GM18507 (cell line): ENCODE measurements around the gene P2RX3.
"Not testable (repeated sequence)": the region's sequence is repeated elsewhere in the genome, so short reads cannot be mapped to it uniquely, and the experiment has no call there.

Experiments
- DNase-seq: peaks from one replicate; pipeline ENCODE4 v3.0.0; 2011; ENCODE audit warnings: low read depth; ENCODE audit not compliant: insufficient read length; ENCODE audit errors: extremely low spot score
- FAIRE-seq: peaks from 2 replicates; lab custom pipeline; 2011; peaks lifted over from hg19 to GRCh38; lab: Jason Lieb, UNC

The P2RX3 gene

DNA sequence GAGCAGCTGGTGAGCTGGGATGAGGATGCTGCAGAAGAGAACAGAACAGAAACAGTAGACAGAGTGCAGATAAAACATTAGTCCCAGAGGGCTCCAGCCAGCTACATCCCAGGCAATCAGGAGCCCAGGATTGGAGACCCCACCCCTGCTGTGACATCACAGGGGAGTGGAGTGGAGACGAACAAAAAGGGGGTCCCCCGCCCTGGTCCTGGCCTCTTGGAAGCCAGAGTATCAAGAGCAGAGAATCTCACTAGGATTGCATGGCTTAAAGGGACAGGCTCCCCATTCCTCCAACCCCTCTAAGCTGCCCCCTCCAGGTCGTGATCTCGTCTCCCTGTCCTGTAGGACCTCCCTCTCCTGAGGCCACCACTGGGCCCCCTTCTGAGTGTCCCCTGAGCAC is at the start of gene P2RX3:
TSS of gene P2RX3 (plus strand) at position 211 of the 400 bp plus-strand sequence. CDS start 199 bp downstream, outside the sequence.
- DNase-seq (no peak), FAIRE-seq (no peak)

DNA sequence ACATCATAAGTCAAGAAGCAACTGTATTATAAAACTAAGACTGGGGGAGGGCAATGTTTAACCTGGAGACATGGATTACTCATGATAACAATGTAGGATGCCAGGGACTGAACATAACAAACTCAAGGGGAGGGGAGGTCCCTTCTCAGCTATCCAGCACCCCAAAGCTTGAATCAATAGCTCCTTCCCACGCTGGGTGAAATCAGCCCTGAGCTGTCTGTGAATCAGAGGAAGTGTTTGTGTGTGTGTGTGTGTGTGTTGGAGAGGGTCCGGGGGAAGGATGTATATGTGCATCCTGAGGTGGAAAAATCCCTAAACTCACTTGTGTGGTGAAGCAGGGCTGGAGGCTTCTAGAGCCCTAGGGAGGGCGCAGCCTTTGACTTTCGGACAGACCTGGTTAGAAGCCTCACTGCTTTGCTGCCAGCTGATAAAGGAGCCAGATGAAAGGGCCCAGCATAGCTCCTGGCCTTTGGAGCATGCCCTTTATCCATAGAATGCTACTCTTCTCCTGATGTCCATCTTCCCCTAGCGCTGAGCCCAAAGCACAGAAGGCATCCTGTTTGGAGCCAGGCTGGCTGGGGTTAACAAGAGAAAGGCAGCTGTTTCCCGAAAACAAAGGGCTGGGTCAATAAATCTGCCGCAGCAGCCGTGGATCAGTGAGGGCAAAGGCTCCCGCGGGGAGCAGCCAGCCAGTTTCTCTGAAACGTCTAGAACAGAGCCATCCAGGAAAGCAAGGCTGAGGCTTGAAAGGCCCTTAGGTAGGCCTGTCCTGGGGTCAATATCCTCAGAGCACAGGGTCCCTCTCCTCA is 49.2 kb upstream of the P2RX3 start:
- DNase-seq (no peak), FAIRE-seq (no peak)

DNA sequence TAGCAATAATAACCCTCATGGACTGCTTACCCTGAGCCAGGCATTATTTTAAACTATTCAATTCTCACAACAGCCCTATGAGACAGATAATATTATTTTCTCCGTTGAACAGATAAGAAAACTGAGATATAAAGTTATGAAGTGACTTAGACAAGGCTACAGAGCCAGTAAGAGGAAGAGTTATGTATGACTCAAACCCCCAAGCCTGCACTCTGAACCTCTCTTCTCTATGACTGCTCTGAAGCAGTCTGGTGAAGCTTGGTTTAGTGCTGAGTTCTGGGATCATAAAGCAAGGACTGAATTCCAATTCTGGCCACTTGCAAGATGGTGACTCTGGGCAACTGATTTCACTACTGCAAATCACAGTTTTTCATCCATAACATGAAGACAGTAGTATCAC is 47.9 kb upstream of the P2RX3 start:
- DNase-seq = no peak
- no peak for FAIRE-seq

DNA sequence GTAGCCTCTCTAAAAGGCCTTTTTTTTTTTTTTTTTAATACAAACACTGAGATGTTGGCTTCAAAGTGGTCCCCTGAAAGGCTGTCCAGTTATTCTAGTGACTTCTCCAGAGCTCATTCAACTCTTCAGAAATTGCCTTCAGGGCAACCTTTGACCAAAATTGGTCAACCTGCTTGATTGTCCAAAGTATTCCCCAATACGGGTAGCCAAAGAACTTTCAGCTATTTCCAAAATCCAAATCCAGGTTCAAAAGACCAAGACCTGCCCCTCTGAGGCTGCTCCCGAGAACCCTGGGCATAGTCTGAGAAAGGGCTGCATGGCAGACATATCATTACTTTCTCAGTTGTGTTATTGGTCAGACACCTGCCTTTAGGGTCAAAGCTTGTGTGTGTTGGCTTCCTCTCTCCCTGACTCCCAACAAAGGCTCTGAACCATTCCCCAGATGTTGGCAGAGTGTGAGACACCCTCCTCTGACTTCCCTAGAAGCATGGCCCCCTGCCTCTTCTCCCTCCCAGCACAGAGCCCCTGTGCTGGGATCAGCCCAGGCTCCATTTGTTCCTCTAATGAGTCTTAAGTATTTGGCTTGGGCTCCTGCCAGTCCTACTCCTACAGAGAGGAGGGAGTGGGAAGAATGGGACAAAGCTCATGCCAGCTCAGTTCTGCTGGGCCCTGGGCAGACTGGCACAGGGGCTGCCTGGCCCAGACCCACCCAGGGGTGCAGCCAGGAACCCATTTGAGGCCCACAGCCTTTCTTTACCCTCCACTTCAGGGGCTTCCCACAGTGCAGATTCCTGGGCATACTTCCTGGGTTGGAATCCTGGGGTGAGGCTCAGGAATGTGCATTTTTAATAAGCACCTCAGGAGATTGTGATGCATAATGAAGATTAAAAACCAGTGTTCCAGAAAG is 43.7 kb upstream of the P2RX3 start:
- DNase-seq (no peak), FAIRE-seq (no peak)

DNA sequence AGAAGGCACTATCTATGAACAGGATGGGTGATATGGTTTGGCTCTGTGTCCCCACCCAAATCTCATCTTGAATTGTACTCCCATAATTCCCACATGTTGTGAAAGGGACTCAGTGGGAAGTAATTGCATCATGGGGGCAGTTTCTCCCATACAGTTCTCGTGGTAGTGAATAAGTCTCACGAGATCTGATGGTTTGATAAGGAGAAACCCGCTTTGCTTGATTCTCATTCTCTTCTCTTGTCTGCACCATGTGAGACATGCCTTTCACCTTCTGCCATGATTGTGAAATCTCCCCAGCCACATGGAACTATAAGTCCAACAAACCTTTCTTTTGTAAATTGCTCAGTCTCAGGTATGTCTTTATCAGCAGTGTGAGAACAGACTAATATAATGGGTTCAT is 41.9 kb upstream of the P2RX3 start:
- DNase-seq, FAIRE-seq: not testable (repeated sequence)

DNA sequence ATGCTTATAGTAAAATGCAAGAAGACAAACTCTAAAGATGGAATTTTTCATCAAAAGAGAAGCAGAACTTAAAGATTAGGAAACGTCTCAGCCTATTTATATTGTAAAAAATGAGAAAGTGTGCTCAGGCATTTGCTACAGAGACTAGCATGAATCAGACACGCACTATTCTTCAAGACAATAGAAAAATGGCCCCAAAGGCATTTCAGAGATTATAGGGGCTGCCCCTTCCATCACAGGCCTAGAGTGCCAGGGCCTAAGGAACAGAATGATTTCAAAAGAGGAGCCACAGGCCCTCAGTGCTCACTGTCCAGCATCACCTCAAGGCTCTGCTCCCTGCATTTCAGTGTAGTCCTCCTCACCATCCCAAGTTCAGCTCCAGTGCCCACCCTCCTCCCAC is 40.9 kb upstream of the P2RX3 start:
- DNase-seq (no peak), FAIRE-seq (no peak)

DNA sequence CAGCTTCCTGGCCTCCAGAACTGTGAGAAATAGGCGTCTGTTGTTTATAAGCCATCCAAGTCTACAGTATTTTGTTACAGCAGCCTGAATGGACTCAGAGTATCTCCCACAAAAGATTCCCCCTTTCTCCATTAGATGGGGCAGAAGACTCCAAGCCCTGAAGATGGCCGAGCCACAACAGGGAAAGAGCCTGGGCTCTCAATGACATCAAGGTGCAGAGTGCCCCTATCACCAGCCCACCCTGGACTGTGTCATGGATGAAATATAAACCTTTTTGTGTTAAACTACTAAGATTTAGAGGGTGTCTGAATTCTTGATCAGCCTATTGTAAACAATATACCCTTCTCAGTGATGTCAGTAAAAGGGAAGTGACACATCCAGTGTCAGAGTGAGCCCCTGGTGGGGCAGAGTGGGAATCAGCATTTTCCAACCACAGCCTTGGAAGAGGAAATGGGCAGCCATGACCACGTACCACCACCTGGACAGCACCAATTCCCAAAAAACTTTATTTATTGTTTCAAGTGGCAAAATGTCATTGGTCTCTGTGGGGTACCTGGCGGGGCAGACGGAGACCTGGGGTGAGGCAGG is 38.9 kb upstream of the P2RX3 start:
- FAIRE-seq (no peak), DNase-seq (no peak)

DNA sequence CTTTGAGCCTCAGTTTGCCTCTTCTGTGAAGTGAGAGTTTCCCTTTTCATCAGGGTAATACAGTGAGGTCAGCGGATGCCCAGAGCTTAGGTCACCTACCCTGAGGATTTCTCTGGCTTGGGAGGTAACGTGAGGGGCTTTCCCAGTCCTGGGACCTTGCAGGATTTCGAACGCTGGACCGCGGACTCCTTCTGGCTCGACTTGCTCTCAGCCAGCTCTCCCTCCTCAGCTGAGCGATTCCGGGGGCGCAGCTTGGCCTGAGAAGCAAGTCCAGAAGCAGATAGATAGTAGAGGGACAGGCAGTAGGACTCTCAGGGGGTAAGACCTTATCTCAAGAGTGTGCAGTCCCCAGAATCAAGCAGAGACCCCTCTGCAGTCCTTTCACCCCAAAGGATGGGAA is 37.4 kb upstream of the P2RX3 start:
- DNase-seq = no peak
- FAIRE-seq = no peak

DNA sequence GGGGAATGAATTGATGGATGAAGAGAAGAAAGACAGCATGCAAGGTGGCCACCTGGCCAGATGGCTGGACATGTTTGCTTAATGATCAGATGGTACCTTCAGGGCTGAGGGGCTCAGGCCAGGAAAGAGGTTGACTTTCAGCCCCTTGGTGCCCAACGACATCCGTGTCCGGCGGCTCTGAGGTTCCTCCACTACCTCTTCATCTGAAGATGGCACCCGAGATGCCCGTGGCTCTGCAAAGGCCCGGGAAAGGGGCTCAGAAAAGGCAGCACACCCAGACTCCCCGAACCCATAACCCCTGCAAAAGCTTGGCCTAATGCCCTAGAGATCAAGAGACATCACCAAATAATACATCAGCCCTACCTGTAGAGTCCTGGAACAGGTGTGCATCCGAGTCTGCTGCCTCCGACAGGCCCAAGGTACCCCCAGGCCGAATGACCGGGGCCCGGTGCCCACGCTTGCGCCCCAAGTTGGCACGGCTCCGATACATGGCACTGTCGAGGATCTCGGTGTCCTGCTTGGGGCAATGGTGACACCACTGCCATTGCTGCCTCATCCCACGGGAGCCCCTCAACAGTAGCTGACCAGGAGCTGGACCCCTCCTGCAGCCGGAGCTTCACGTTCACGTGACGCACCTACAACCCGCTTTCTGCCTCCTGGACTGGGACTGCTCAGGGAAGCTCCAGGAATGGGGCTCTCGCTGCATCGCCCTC is 36.3 kb upstream of the P2RX3 start:
- FAIRE-seq (no peak), DNase-seq (no peak)

DNA sequence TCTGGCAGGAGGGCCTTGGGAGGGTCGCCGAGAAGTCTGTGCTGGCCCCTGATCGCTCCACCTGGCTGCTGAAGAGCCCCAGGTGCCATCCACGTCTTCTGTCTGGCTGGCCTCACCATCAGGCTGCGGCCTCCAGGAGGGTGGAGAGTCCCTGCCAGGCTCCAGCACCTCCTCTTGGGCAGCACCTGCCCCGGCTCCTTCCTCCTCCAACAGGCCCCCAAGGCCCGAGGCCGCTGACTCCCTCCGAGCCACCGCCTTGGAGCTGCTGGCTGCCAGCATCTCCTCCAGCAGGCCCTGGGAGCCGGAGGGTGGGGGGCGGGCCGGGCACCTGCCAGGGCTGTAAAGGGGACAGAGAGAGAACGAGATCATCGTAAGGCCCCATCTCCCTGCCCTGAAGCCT is 35.7 kb upstream of the P2RX3 start:
- DNase-seq = no peak

DNA sequence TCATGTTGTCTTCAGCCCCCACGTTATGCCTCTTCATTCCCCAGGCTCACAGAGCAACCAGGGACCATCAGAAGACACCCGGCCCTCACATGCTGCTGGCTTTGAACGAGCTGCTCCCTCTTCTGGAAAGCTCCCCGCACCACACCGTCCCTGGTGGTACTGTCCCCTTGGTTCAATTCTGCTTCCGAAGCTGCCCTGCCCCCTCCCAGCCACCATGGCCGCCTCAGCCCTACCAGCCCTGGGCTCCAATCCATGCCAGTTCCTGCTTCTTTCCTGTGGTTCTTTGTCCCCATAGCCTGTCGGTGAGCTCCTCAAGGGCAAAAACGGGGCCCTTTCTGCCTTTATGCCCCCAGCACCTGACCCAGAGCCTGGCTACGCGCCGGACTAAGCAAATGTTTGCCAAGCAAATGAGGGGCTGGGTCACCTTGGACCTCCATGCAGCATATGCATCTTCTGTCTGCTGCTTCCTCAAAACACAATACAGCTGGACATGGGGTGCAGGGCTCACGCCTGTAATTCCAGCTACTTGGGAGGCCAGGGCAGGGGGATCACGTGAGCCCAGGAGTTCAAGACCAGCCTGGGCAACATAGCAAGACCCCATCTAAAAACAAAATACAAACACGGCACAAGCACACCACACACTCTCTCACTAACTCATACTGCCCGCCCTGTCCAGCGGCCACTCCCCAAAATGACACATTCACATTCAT is 34.7 kb upstream of the P2RX3 start:
- no peak for FAIRE-seq
- no peak for DNase-seq

More for the DNA sequence above, 35.7 kb upstream of the P2RX3 start:
- FAIRE-seq = no peak

DNA sequence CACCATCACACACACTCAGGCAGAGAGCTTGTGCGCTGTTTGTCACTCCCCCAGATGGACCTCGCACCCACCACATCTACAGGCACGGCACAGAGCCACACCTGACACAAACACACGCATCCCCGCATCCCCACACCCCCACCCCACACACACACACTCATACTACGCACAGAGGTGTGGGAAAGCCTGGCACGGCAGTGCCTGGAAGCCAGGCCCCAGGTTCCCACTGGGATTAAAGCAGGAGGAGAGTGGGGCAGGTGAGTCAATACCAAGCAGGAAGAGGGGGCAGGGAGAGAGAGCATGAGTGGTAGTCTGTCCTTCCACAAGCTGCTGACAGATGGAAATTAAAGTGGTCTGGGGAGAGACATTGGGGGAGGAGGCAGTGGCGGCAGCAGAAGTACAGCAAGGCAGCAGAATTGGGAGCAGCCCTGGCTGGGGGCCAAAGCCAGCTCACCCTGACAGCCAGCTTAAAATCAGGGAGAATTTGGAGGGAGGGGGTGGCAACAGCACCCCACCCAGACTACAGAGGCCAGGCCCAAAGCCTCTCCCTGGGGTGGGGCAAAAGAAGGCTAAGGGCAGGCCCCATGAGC is 34.1 kb upstream of the P2RX3 start:
- DNase-seq = no peak
- FAIRE-seq = no peak

DNA sequence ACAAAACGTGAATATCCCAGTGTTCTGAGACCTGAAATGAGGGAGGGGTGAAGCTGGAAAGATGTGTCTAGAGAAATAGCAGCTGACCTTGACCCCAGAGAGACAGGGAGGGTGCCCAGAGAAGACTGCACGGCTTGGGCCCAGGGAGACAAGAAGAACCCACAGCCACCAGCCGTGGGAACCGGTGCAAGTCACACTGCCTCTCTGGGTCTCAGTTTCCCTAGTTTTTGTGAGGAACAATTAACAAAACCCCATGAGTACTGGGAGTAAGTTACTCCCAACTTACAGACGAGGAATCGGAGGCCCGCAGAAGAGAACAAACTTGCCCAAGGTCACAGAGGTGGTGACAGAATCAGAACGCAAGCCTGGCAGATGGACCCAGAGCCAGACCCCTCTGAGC is 32.6 kb upstream of the P2RX3 start:
- DNase-seq (no peak), FAIRE-seq (no peak)

DNA sequence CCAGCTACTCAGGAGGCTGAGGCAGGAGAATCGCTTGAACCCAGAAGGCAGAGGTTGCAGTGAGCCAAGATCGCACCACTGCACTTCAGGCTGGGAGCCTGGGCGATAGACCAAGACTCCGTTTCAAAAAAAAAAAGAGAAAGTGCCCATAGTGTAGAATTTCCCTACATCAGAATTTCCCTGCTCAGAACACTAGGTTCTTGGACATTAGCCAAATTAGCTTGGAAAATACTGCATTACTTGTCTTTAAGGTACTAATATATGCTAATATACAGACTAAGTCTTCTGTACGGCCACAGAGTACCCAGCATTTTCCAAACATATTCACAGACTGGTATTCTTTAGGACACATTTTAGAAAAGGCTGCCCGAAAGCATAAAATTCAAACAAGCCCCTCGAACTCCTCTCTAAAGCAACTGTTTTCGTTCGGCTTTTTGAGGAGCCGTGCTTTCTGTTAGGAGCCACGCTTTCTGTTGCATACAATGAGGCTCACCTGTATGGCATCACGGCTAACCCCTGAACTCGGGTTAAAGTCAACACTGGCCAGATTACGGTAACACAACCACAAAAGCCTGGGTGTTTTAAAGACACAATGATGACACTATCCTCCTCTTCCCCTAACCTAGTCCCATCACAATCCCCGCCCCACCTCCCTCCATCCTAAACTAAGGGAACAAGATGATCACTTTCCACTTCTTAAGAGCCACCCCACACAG is 31.8 kb upstream of the P2RX3 start:
- DNase-seq (no peak), FAIRE-seq (no peak)

DNA sequence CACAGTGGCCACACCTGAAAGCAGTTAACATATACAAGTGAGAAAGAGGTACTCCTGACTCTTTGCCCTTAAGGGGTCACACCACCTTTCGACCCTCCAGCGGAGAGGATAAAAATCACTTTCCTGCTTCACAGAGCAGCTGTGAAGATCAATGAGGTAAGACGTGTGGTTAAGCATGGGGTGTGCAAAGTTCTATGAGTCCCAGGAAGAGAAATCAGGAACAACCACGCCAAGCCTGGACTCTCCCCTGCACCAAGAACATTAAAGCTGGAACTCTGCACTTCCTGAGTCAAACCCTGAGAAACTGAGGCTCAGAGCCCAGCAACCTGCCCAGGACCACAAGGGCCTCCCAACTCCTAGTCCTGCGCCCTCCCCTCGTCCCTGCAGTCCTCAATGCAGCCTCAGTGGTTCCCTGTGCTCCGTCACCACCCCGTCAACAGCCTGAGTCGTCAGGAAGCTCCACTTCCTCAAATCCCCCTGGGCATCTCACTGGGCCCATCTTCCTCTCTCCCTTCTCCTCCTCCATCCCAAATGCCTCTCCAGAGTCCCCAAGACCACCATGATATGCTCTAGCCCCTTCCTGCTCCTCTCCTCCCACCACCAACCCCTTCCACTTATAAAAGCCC is 31.1 kb upstream of the P2RX3 start:
- no peak for DNase-seq
- FAIRE-seq = no peak

DNA sequence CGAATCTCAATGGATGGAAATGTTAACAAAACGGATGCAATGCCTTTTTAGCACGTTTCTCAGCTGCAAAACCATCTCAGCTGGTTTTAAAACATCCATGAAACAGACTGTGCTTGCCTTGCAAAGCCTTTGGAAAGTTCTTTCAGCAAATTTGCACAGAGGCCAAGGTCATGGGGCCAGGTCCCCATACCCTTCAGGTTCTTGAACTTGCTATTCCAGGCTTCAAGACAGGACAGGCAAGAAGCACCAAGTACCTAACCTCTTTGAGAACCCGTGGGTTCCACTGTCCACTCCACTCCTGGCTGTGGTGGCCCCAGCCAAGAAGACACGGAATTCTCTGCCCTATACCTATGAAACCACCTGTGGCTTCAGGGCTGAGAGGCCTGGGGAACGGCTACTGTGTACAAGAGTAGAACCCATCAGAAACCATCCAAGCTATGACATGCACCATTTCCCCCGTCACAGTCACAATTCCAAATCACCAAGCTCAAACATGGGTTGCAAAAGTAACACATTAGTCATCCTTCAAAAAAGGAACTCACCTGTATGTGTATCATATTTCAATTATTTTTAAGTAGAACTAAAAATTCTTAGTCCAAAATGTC is 30.4 kb upstream of the P2RX3 start:
- DNase-seq (no peak), FAIRE-seq (no peak)

DNA sequence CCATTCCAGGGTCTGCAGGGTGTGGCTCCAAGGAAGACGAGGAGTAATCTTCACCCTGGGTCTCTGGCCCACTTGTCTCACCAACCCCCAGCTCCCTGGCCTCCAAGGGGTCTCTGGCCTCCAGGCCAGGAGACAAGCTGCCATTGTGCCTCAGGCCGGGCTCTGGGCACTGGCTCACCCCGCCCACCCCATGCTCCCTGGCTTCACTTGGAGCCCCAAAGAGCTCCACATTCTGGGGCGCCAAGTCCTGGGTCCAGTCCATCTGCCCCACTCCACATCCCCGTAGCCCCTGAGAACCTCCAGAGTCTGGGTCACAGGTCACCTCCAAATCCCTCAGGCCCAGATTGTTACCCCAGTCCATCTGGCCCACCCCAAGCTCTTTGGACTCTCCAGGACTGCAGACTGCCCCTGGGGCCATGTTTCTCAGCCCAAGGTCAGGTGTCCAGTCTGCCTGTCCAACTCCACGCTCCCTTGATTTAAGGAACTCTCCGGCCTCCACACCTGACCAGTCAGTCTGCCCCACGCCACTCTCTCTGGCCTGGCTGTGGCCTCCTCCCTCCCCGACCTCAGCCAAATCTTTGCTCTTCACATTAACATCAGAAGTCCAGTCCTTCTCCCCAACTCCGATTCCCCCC is 29.6 kb upstream of the P2RX3 start:
- DNase-seq (no peak), FAIRE-seq (no peak)
